G401 (cell line): ENCODE measurements around the gene SYCP2. TPM values are rescaled to one million over a fixed set of nuclear protein-coding genes. Genes with fewer than 3 reads are reported as not detected.
"Not testable (repeated sequence)": the region's sequence is repeated elsewhere in the genome, so short reads cannot be mapped to it uniquely, and the experiment has no call there.

ENCODE experiments used
- DNase-seq: peaks from one replicate; pipeline ENCODE4 v3.0.0-alpha.2; 2015; ENCODE audit warnings: low spot score
- in situ Hi-C: cut with HindIII; loops from 2 replicates; pipeline ENCODE4 v1.10.0; 2016; ENCODE audit warnings: low sequenced_read_pairs, mixed read lengths
- total RNA-seq: library from RNA; depleted of rRNA; stranded (reverse); fragments of >200 nt; shearing (Covaris generic); gene quantifications from 2 replicates; pipeline ENCODE4 v1.2.3, GENCODE V29; 2014

SYCP2 gene
- total RNA-seq, 1 experiment from 2014 or later, result 5.0 TPM

- in situ Hi-C loops, result no loop called here
- DNase-seq, result no peak
Observed at GRCh38 chr20:59925359-59925758, 8.1 kb downstream of the SYCP2 start.

DNA sequence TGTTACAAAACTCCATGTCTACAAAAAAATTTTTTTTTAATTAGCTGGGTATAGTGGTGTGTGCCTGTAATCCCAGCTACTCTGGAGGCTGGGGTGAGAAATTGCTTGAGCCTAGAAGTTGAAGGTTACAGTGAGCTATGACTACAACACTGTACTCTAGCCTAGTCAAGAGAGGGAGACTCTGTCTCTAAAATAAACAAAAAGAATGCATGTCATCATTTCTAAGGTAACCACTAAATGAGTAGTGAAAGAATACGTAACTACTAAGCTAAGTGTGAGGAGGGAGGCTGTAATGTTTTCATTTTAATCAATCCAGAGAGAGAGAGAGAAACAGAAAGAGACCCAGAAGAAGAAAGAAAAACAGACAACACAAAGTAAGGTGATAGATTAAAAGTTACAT is 9.9 kb downstream of the SYCP2 start:
- in situ Hi-C loops, result no loop called here
- no peak for DNase-seq

- in situ Hi-C loops, result no loop called here
- DNase-seq, result no peak
Observed at GRCh38 chr20:59920944-59921343, 12.5 kb downstream of the SYCP2 start.

DNA sequence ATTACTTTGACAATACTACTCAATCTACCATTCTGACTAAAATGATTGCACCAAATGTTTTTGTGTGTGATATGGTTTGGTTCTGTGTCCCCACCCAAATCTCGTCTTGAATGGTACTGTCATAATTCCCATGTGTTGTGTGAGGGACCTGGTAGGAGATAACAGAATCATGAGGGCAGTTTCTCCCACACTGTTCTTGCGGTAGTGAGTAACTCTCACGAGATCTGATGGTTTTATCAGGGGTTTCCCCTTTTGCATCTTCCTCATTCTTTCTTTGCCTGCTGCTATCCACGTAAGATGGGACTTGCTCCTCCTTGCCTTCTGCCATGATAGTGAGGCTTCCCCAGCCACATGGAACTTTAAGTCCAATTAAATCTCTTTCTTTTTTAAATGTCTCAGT is 20.8 kb downstream of the SYCP2 start:
- no peak for DNase-seq
- in situ Hi-C loops, result no loop called here

DNA sequence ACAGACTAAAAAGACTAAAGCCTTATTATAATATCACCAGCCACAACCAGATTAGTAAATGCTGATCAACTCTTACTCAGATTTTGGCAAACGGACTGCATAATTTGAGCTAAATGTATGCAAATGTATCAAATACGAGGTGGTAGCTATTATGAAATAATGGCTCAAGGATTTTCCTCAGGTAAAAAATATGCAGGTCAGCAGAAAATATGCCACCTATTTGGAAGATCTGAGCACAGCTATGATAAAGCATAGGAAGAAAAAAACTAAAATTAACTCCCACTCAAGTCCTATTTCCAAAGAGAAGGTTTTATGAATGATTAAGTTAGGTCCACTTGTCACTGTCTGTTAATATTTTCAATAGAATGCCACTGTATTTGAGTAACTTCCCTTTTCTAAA is 22.4 kb downstream of the SYCP2 start:
- in situ Hi-C loops, result no loop called here
- no peak for DNase-seq

- no peak for DNase-seq
- in situ Hi-C loops, result no loop called here
Observed at GRCh38 chr20:59908855-59909254, 24.6 kb downstream of the SYCP2 start.

- in situ Hi-C loops, result no loop called here
Observed at GRCh38 chr20:59903621-59904020, 29.8 kb downstream of the SYCP2 start.

GRCh38 chr20:59902470-59902869 is 31.0 kb downstream of the SYCP2 start:
- no peak for DNase-seq
- in situ Hi-C loops, result no loop called here

More at GRCh38 chr20:59903621-59904020, 29.8 kb downstream of the SYCP2 start:
- DNase-seq, result no peak

DNA sequence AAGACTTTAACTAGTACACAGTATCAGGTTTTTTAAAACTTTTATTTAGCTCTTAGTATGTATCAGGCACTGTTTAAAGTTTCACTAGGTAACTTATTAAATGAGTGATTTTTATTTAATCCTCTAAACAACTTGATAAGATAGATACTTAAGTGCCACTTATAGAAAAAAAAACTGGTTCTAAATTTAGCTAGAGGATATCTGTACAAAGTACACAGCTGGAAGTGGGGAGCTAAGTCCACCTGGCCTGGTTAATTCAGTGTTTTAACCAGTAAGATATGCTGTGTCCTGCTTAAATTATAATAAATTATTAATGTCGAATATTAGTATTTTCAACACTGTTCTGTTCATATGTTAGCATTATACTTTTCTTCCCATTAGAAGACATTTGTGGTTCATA is 37.5 kb downstream of the SYCP2 start:
- in situ Hi-C loops, result no loop called here
- DNase-seq, result no peak

DNA sequence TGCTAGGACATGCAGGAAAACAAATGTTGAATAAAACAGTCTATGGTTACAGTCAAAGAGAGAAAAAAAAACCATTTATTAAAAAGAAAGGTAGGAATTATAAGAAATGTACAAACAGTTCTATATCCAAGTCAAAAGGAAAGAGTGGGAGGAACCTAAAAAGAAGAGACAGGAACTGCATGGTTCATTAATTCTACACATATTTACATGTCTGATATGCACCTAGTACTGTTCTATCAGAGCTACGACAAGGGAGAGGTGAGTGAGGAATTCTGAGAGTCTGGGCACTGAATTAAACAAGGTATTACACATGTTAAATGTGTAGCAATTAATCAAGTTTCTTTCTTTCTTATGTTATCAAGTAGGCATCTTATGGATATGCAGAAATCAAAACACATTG is 41.9 kb downstream of the SYCP2 start:
- in situ Hi-C loops, result no loop called here

GRCh38 chr20:59890035-59890434 is 43.4 kb downstream of the SYCP2 start:
- in situ Hi-C loops, DNase-seq: not testable (repeated sequence)

More for the DNA sequence above, 41.9 kb downstream of the SYCP2 start:
- DNase-seq, result peak; percentile 9

- no peak for DNase-seq
- in situ Hi-C loops, result no loop called here
Observed at GRCh38 chr20:59888050-59888449, 45.4 kb downstream of the SYCP2 start.

GRCh38 chr20:59884494-59884893 is 48.9 kb downstream of the SYCP2 start:
- in situ Hi-C loops, result no loop called here
- no peak for DNase-seq

- in situ Hi-C loops, result no loop called here
- no peak for DNase-seq
Observed at GRCh38 chr20:59880198-59880597, 53.2 kb downstream of the SYCP2 start.

DNA sequence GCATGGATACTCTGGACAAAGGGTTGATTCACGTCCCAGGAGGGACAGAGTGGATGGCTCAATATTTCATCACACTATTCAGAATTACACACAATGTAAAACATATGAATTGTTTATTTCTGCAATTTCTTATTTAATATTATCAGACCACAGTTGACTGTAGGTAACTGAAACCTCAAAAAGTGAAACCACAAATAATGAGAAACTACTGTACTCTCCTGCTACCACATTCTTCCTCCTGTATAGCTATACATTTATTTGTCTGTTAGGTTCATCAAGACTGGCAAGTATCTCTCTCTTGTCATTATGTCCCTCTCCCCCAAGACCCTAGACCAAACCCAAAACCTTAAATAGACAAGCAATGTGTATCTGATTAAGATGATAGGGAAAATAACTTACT is 60.0 kb downstream of the SYCP2 start:
- no peak for DNase-seq
- in situ Hi-C loops, result no loop called here

DNA sequence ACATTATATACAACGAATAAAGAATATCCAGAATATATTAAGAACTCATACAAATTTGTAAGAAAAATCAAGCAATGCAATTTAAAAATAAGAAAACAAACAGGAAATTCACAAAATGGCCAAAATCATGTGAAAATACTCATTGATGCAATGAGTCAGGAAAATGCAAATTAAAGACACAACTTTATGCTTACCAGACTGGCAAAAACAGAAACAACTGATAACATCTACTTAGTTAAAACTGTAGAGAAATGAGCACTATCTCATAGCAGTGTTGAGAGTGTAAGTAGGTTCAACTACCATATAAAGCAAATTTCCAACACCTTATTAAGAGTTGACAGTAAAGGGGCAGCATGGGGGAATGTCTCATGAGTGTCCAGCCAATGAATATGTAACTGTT is 62.3 kb downstream of the SYCP2 start:
- DNase-seq, result no peak
- in situ Hi-C loops, result no loop called here

DNA sequence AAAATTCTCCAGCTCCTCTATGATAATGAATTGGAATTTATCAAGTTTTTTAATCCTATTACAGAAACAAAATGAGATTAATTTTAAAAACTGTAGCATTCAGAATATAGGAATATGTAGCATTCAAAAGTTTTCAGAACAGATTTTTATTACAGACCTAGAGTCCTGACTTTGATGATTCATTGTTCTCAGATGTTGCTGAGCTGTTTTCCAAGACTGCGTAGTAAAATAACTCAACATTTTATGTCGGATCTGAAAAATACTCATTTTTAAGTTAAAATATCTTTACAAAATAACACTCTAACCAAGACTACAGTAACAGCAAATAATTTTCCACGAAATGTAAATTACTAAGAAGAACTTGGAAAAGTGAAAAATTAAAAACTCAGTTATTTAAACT is 67.1 kb downstream of the SYCP2 start:
- in situ Hi-C loops, result no loop called here
- no peak for DNase-seq

GRCh38 chr20:59864726-59865125 is 68.7 kb downstream of the SYCP2 start:
- in situ Hi-C loops, result no loop called here
- DNase-seq, result no peak

GRCh38 chr20:59863058-59863457 is 70.4 kb downstream of the SYCP2 start:
- in situ Hi-C loops, result no loop called here

GRCh38 chr20:59861401-59861800 is 72.0 kb downstream of the SYCP2 start:
- in situ Hi-C loops, result no loop called here
- no peak for DNase-seq

More at GRCh38 chr20:59863058-59863457, 70.4 kb downstream of the SYCP2 start:
- DNase-seq, result no peak

DNA sequence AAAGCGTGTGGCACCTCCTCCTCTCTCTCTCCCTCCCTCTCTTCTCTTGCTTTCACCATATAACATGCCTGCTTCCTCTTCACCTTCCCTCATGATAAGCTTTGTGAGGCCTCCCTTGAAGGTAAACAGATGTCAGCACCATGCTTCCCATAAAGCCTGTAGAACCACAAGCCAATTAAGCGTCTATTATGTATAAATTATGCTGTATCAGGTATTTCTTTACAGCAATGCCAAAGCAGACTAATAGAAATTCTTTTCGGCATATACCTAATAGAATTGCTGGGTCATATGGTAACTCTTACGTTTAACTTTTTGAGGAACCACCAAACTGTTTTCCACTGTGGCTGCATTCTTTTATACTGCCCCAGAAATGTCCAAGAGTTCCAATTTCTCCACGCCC is 75.0 kb downstream of the SYCP2 start:
- no peak for DNase-seq
- in situ Hi-C loops, result no loop called here

DNA sequence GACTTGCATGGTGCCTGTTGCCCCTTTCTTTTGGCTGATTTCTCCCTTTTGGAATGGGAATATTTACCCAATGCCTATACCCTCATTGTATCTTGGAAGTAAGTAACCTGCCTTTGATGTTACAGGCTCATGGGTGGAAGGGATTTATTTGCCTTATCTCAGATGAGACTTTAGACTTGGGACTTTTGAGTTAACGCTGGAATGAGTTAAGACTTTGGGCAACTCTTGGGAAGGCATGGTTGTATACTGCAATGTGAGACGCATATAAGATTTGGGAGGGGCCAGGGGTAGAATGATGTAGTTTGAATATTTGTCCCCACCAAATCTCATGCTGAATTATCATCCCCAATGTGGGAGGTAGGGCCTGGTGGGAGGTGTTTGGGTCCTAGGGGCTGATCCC is 75.5 kb downstream of the SYCP2 start:
- in situ Hi-C loops, result no loop called here
- DNase-seq, result no peak
